Calu3 (cell line): Measurements from ENCODE around the gene LOC128125822.

ENCODE experiments used
- BruUV-seq: library from RNA; stranded (reverse); fragments of 400-500 nt; replicated peaks from 2 replicates; lab custom pipeline; 2021; lab: Mats Ljungman, UMichigan
- CTCF ChIA-PET: fragments of 300-600 bp; sonication (Branson Sonifier 250); formaldehyde crosslinking; loops from one replicate; lab custom pipeline; 2022; ENCODE audit warnings: antibody characterized with exemption; lab: Charles Lee
- DNase-seq: peaks from one replicate; pipeline ENCODE4 v3.0.0; 2022
- H3K27ac Mint-ChIP-seq: one replicate; pipeline ENCODE4 v1.8.0; 2022; ENCODE audit warnings: mixed read lengths; ENCODE audit not compliant: unreplicated experiment
- H3K27me3 Mint-ChIP-seq: one replicate; pipeline ENCODE4 v1.8.0; 2022; ENCODE audit warnings: mixed read lengths; ENCODE audit not compliant: unreplicated experiment
- H3K36me3 Mint-ChIP-seq: one replicate; pipeline ENCODE4 v1.8.0; 2022; ENCODE audit warnings: mild to moderate bottlenecking, moderate library complexity, mixed read lengths; ENCODE audit not compliant: insufficient read depth, unreplicated experiment
- H3K4me1 Mint-ChIP-seq: one replicate; pipeline ENCODE4 v1.8.0; 2022; ENCODE audit warnings: mild to moderate bottlenecking, low read depth, mixed read lengths; ENCODE audit not compliant: unreplicated experiment
- H3K4me3 Mint-ChIP-seq: one replicate; pipeline ENCODE4 v1.8.0; 2022; ENCODE audit warnings: mild to moderate bottlenecking, low read depth, moderate library complexity, mixed read lengths; ENCODE audit not compliant: unreplicated experiment
- H3K9me3 Mint-ChIP-seq: one replicate; pipeline ENCODE4 v1.8.0; 2022; ENCODE audit warnings: low read depth, mixed read lengths; ENCODE audit not compliant: unreplicated experiment
- CTCF ChIP-seq: fragments of 200-600 bp; IDR thresholded peaks from one replicate; pipeline ENCODE4 v1.8.0; 2022; ENCODE audit warnings: antibody characterized with exemption; ENCODE audit not compliant: unreplicated experiment
- intact Hi-C: fragments of 100-400 bp; cut with micrococcal nuclease; formaldehyde crosslinking; loops from one replicate; pipeline ENCODE4 v1.10.0; 2022; ENCODE audit not compliant: unreplicated experiment

The LOC128125822 gene

GRCh38 chr6:63560801-63561287 lies 11.4 kb upstream of the LOC128125822 start:
- intact Hi-C loops = no loop called here
- peak overlapping the region; percentile 59 for H3K27ac Mint-ChIP-seq
- H3K4me1 Mint-ChIP-seq = peaks cover 27% of the 10 kb centered on the region
- CTCF ChIA-PET = interaction anchor here (0.6 kb wide), 1 partner anchor 208 kb away, joined by 3 read pairs; no protein-coding TSS in a partner anchor
- TF ChIP-seq CTCF = no peak
- no peaks in the 10 kb centered on the region for H3K9me3 Mint-ChIP-seq
- no peak for DNase-seq
- H3K4me3 Mint-ChIP-seq = peak overlapping the region; percentile 9
- no peaks in the 10 kb centered on the region for H3K36me3 Mint-ChIP-seq
- BruUV-seq = no TSS peak
- H3K27me3 Mint-ChIP-seq = no peaks in the 10 kb centered on the region

- TF ChIP-seq CTCF = no peak
- Mint-ChIP-seq H3K27ac (peak overlapping the region; percentile 45), H3K36me3 (no peaks in the 10 kb centered on the region), H3K27me3 (no peaks in the 10 kb centered on the region), H3K9me3 (no peaks in the 10 kb centered on the region), H3K4me1 (peaks cover 32% of the 10 kb centered on the region), H3K4me3 (peak overlapping the region; percentile 9)
- DNase-seq = no peak
- BruUV-seq = no TSS peak
- CTCF ChIA-PET = interaction anchor here (0.6 kb wide), 1 partner anchor 208 kb away, joined by 3 read pairs; no protein-coding TSS in a partner anchor
- intact Hi-C loops = no loop called here
Observed at GRCh38 chr6:63561288-63561687, 11.0 kb upstream of the LOC128125822 start.

GRCh38 chr6:63563235-63563634 lies 9.0 kb upstream of the LOC128125822 start:
- TF ChIP-seq CTCF = no peak
- peaks cover 38% of the 10 kb centered on the region for H3K4me1 Mint-ChIP-seq
- no peaks in the 10 kb centered on the region for H3K27me3 Mint-ChIP-seq
- no peak overlapping the region for H3K4me3 Mint-ChIP-seq
- no peaks in the 10 kb centered on the region for H3K36me3 Mint-ChIP-seq
- no peak overlapping the region for H3K27ac Mint-ChIP-seq
- no peak for DNase-seq
- no TSS peak for BruUV-seq
- intact Hi-C loops = no loop called here
- no peaks in the 10 kb centered on the region for H3K9me3 Mint-ChIP-seq
- CTCF ChIA-PET = no interaction called here

GRCh38 chr6:63565058-63565726 lies 7.1 kb upstream of the LOC128125822 start:
- H3K27me3 Mint-ChIP-seq = no peaks in the 10 kb centered on the region
- peaks cover 38% of the 10 kb centered on the region for H3K4me1 Mint-ChIP-seq
- DNase-seq = peak; percentile 24
- CTCF ChIA-PET = no interaction called here
- peaks cover 4% of the 10 kb centered on the region for H3K36me3 Mint-ChIP-seq
- no peak for TF ChIP-seq CTCF
- no peak overlapping the region for H3K27ac Mint-ChIP-seq
- H3K9me3 Mint-ChIP-seq = no peaks in the 10 kb centered on the region
- intact Hi-C loops = no loop called here
- BruUV-seq = no TSS peak
- H3K4me3 Mint-ChIP-seq = no peak overlapping the region
